AG08396 (cell line): ENCODE data around the gene SLC25A46.
"Not testable (repeated sequence)": the region's sequence is repeated elsewhere in the genome, so short reads cannot be mapped to it uniquely, and the experiment has no call there.

Experiments used
- DNase-seq: peaks from one replicate; pipeline ENCODE4 v3.0.0; 2012; ENCODE audit warnings: low spot score, mixed read lengths

SLC25A46 gene

GRCh38 chr5:110757118-110757729 is 18.4 kb downstream of the SLC25A46 start:
- no peak for DNase-seq

GRCh38 chr5:110760158-110760557 is 21.4 kb downstream of the SLC25A46 start:
- no peak for DNase-seq

GRCh38 chr5:110768138-110768860 is 29.5 kb downstream of the SLC25A46 start:
- no peak for DNase-seq

- DNase-seq, result peak; percentile 18
These were observed 30.3 kb downstream of the SLC25A46 start for GRCh38 chr5:110769000-110769681.

GRCh38 chr5:110770286-110770685 is 31.5 kb downstream of the SLC25A46 start:
- no peak for DNase-seq

GRCh38 chr5:110784901-110785300 is 46.1 kb downstream of the SLC25A46 start:
- DNase-seq, result no peak

- DNase-seq, result peak; percentile 3
These were observed 46.5 kb downstream of the SLC25A46 start for GRCh38 chr5:110785356-110785755.

- DNase-seq, result not testable (repeated sequence)
These were observed 49.2 kb downstream of the SLC25A46 start for GRCh38 chr5:110788006-110788405.

- DNase-seq, result peak; percentile 28
These were observed 51.9 kb downstream of the SLC25A46 start for GRCh38 chr5:110790673-110791072.

- DNase-seq, result no peak
These were observed 64.2 kb downstream of the SLC25A46 start for GRCh38 chr5:110802998-110803397.

- DNase-seq, result no peak
These were observed 64.9 kb downstream of the SLC25A46 start for GRCh38 chr5:110803467-110804326.

GRCh38 chr5:110807169-110807568 is 68.4 kb downstream of the SLC25A46 start:
- no peak for DNase-seq

GRCh38 chr5:110809006-110809405 is 70.2 kb downstream of the SLC25A46 start:
- no peak for DNase-seq
